Fibroblast of the conjunctiva (primary cell): ENCODE measurements around the gene KRT31.
"Not testable (repeated sequence)": the region's sequence is repeated elsewhere in the genome, so short reads cannot be mapped to it uniquely, and the experiment has no call there.

Source experiments
- DNase-seq: peaks from one replicate; pipeline ENCODE4 v3.0.0-alpha.2; 2010; ENCODE audit warnings: low read depth

The KRT31 gene

GRCh38 chr17:41396996-41397660 is at the start of gene KRT31:
Gene KRT31 (minus strand): TSS chr17:41397608. CDS start chr17:41397539, 69 bp downstream.
- no peak for DNase-seq

GRCh38 chr17:41446806-41447205 is 49.4 kb upstream of the KRT31 start:
- DNase-seq, result no peak

GRCh38 chr17:41444640-41445039 is 47.2 kb upstream of the KRT31 start:
- no peak for DNase-seq

- DNase-seq, result no peak
These were observed 46.8 kb upstream of the KRT31 start for GRCh38 chr17:41444186-41444585.

DNA sequence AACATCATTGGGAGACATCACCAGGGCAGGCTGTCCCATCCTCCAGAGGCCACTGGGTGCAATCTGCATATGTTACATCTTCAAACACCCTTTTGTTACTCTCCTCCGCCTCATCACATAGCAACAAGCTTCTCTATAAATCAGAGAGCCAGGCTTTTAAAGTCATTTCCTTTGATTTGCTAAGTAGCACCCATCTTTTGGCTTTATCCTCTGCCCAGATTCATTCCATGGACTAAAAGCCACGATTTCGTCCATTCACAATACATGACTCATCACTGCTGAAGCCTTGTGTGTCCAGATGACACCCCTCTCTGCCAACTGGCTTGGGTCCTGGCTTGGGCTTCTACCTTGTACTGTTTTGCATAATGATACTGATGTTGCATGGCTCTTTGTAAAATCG is 45.3 kb upstream of the KRT31 start:
- no peak for DNase-seq

GRCh38 chr17:41440531-41441033 is 43.2 kb upstream of the KRT31 start, which contains the start of gene KRT38:
Gene KRT38 (minus strand): TSS chr17:41440983. CDS start chr17:41440921, 62 bp downstream.
- no peak for DNase-seq

DNA sequence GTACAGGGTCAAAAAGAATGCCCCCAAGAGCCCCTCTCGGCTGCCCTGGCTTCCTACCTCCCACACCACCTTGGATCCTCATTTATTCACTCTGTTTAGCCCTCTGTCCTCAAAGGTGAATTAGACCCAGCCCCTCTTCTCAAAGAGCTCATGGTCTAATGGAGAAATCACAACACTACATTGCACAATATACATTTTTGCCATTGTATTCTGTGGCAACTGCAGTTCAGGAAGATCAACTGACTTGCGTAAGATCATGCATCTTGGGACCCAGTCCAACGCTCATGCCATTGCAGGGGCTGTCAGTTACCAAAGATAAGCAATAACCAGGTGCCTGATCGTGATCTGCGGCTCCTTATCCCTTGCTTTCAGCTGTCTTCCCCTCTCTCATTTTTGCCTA is 42.0 kb upstream of the KRT31 start:
- DNase-seq, result no peak

DNA sequence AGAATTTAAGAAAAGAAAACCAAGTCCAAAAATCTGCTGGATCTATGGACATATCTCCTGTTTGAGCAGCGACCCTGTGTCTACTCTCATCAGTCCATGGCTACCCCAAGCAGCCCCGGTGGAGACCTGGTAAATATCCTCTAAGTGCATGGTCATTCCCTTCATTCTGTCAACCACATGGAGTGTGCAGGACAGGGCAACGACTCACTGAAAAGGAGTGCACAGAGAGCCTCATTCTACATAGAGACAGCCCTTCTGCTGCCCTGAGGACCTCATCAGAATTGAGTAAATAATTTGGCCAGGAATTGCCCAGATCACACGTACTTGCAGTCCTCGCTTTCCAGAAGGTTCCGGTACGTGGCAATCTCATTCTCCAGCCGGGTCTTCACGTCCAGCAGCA is 40.4 kb upstream of the KRT31 start:
- no peak for DNase-seq

GRCh38 chr17:41437254-41437653 is 39.8 kb upstream of the KRT31 start:
- no peak for DNase-seq

DNA sequence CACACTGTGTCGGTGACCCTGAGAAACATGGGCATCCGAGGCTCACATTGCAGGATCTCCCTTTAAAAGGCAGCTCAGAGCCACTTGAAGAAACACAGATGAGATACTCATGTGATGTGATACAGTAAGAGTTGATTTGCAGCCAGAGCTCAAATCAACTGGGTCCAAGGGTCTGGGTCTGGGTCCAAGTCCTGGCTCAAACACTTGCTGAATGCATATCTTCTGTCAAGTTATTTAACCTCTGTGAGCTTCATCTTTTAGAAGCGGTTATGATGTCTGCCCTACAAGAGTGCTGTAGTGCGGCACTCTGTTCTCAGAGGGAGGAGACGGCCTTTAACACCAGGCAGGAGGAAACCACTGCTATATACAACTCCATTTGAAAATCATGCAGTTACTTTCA is 37.0 kb upstream of the KRT31 start:
- no peak for DNase-seq

- DNase-seq, result no peak
These were observed 36.6 kb upstream of the KRT31 start for GRCh38 chr17:41434005-41434404.

DNA sequence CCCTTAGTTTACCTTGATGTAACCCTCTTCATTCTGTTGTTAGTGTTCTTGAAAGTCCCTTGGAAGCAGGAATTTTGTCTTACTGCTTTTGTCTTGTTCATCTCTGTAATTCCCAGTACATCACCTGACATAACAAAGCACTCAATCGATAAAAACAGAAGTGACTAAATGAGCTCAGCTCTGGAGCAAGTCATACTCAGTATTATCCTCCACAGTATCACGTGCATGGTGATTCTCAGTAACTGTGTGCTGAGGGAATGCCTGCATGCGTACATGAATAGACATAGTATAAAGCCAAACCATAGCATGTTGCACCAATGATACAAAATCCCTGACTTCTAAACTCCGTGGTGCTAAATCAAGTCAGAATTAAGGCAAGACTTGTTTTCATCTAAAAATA is 36.2 kb upstream of the KRT31 start:
- DNase-seq, result no peak

DNA sequence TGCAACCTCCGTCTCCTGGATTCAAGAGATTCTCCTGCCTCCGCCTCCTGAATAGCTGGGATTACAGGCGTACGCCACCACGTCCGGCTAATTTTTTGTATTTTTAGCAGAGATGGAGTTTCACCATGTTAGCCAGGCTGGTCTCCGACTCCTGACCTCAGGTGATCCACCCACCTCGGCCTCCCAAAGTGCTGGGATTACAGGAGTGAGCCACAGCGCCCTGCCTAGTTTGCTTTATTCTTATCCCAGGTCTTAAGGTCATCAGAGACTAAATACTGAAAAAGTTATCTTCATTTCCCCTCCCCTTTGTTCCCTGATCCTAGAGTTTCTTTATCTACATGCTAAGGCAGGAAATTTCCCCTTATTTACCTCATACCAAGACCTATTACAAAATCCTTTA is 33.0 kb upstream of the KRT31 start:
- DNase-seq, result not testable (repeated sequence)

DNA sequence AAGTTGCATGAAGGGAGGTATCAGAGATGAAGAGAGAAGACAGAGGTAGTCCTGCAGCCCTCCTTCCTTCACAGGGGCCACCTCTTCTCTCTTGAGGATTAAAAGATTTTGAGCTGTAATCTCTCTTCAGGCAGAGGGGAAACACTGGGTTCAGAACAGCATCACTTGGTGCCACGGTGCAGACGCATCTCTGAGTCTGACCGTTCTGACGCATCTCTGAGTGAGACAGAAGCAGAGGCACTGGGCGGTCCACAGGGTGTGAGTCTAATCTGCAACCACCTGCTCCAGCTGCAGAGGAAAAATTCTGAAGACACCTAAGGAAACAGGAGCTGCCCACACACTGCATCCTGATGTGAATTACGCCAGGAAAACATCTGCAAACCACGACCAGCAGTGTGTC is 32.3 kb upstream of the KRT31 start:
- DNase-seq, result no peak

DNA sequence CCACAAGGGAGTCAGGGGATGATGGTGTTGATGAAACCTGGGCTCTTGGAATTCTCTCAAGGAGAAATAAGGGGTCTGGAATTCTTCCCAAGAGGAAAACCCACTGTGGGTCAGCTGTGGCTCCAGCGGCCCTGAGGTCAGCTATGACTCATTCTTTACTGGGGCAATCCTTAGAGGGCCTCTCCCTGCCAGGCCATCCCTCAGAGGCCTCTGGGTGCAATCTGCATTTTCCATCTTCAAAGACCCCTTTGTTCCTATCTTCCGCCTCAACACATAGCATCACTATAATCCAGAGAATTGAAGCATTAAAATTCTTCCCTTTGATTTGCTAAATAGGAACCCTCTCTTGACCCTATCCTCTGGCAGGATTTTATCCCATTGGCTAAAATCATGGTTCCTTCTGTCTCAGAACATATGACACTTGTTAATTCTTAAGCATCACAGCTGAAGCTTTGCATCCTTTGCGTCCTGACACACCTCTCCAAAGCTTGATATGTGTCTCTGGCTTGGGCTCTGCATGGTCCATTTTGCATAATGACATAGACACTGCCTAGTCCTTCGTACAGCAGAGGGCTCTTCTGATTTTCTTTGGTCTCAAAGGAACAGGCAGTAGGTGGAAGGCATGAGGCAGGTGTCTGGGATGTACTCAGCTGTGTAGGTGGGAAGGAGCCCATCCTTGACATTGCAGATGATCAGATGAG is 31.3 kb upstream of the KRT31 start:
- DNase-seq, result no peak

DNA sequence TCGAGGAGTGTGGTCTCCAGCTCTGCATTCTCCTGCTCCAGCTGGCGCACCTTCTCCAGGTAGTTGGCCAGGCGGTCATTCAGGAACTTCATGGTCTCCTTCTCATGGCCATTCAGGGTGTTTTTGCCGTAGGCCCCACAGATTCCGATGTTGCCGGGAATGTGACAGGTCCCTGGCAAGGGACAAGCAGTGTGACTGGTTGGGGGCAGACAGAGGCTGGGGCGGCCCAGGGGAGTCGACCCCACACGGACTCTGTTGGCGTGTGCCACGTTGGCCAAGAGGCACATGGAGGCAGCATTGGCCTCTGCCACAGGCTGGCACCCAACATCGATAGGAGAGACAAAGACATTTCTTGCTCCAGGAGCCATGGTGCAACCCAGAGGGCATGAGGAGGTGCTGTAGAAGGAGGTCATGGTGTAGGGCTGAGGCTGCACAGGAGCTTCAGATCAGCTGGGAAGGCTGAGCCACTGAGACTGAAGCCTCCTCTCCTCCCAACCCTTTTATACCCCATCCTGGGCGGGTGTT is 26.8 kb upstream of the KRT31 start, which contains the start of gene KRT37:
Gene KRT37, minus strand, starts transcription at position 475 of the 525 bp plus-strand sequence. Its CDS starts 62 bp downstream, at position 413.
- no peak for DNase-seq

DNA sequence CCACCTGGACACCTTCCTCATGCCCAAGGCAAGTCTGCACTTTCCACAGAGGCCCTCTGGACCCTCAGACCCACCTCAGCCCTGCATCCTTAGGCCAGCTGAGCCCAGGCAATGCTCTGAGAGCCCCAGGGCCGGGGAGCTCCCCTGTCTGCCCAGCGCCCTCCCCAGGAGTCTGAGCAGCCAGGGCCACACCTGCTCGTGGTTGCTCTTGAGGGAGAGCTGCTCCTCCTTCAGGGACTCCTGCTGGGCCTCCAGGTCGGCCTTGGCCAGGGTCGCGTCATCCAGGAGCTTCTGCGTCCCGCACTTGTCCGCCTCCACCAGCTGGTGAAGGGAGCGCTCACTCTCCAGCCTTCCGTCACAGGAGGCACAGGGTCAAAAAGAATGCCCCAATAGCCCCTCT is 25.2 kb upstream of the KRT31 start:
- not testable (repeated sequence) for DNase-seq

- no peak for DNase-seq
These were observed 24.2 kb upstream of the KRT31 start for GRCh38 chr17:41421617-41422016.

- DNase-seq, result no peak
These were observed 23.7 kb upstream of the KRT31 start for GRCh38 chr17:41421116-41421515.

DNA sequence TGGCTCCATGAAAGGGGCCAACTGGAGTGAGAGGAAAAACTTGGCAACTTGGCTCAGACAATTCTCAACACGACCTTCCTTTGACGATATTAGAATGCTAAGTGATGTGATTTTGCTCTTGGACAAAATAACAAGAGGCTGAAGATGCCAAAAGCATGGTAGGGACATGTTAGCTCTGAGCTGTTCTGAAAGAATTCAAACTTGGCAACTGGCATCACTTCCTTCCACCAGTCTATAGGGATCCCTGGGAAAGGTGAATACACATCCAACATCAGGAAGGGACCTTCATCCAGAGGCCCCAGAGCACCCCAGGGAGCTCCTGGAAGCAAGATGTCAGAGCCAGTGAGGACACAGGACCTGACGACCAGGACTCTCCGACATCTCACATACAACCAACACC is 22.7 kb upstream of the KRT31 start:
- DNase-seq, result no peak

- DNase-seq, result no peak
These were observed 22.3 kb upstream of the KRT31 start for GRCh38 chr17:41419716-41420115.

DNA sequence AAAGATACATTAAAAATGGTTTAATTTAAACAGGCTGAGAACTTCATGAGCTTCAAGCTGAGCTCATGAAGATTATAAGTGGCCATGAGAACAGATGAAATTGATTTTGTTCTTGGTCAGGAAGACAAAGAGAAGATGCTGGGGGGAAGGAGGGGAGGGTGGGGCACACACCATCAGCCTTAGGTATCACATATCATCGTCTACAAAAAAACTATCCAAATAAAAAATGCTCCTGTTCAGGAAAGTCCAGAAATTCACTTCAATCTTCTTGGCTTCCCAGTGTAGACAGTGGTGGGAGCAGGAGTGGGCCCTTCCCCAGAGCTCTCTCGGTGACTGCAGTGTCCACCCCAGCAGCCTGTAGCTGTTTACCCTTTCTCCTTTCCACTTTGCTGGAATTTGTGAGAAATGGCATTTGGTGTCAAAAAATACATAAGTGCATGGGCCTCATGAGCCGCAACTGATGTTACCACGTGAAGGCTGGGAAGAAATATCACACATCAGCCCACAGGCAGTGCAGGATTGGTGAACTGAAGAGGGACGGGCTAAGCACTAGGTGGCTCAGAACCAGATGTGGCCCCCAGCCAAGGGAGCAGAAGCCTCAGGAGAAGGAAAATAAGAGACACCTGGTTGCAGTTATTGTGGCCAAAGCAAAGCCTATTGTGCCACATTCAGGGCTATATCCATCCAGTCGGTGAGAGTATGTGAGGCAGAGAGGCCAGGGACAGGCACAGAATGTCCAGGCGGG is 20.9 kb upstream of the KRT31 start:
- no peak for DNase-seq
